ENCODE results near the gene CCR5AS.

The CCR5AS gene

DNA sequence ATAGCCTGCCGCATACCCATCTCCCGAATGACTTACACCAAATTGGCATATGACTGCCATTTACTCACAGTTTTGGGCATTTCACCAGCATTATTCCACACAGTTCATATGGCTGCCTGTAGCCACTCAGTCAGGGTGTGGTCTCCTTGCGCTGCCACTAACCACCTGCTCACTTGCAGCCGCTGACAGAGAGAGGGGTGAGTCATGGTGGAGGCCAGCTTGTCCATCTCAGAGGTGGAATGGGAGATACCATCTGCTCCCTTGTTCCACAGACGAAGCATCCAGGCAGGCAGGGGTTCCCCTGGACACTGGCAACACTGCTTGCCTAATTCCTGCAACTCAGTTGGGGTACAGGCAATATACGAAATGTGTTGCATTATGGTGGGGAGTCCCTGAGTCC is 15.8 kb upstream of the CCR5AS start:
- Histone ChIP-seq H3K23ac (ENCODE audit: insufficient read length, low read depth, low read length) (no peak overlapping the region), H3K27ac (ENCODE audit: insufficient read length, low read depth, low read length) (no peak overlapping the region), H4K91ac (ENCODE audit: insufficient read length, low read depth, low read length) (no peak overlapping the region), H3K18ac (ENCODE audit: insufficient read length, low read depth, low read length) (no peak overlapping the region), H2BK12ac (ENCODE audit: insufficient read length, low read depth, low read length) (no peak overlapping the region), H3K9ac (ENCODE audit: extremely low read depth, insufficient read length, low read length) (no peak overlapping the region), H3K27me3 (ENCODE audit: insufficient read depth, low read length) (no peaks in the 10 kb centered on the region), H3T11ph (ENCODE audit: low read length) (no peak overlapping the region), H4K20me1 (ENCODE audit: control insufficient read depth, insufficient read depth, insufficient read length) (no peaks in the 10 kb centered on the region), H2AK5ac (ENCODE audit: insufficient read length, low read length) (no peak overlapping the region), H4K8ac (replicated peaks; ENCODE audit: insufficient read length, low read depth, low read length) (no peak overlapping the region), H3K14ac (ENCODE audit: insufficient read depth, low read length) (no peak overlapping the region), H3K56ac (ENCODE audit: insufficient read length, low read depth, low read length) (no peak overlapping the region), H3K4me2 (ENCODE audit: insufficient read depth, insufficient read length, low read length) (no peak overlapping the region), H2AFZ (ENCODE audit: low read length) (no peak overlapping the region), H3K4ac (ENCODE audit: low read depth, low read length) (no peak overlapping the region), H3K79me2 (ENCODE audit: insufficient read depth, low read length) (no peaks in the 10 kb centered on the region), H2BK20ac (ENCODE audit: low read depth, low read length, poor library complexity, severe bottlenecking) (no peak overlapping the region), H4K5ac (ENCODE audit: insufficient read length, low read depth, low read length) (no peak overlapping the region), H2BK120ac (ENCODE audit: low read depth, low read length, poor library complexity, severe bottlenecking) (no peak overlapping the region), H3K9me3 (ENCODE audit: control insufficient read depth, low read depth, low read length) (no peaks in the 10 kb centered on the region), H3K23me2 (ENCODE audit: insufficient read length, low read depth, low read length, poor library complexity, severe bottlenecking) (no peaks in the 10 kb centered on the region), H3K4me1 (ENCODE audit: insufficient read depth, low read length) (peaks cover 4% of the 10 kb centered on the region; the same call in 1 of the 2 replicates), H2BK5ac (ENCODE audit: insufficient read length, low read length) (no peak overlapping the region), H2BK15ac (ENCODE audit: low read depth, low read length) (no peak overlapping the region), H3K79me1 (ENCODE audit: insufficient read depth, low read depth, low read length, poor library complexity, severe bottlenecking) (no peaks in the 10 kb centered on the region)
- Mint-ChIP-seq H3K4me3 (no peak overlapping the region), H3K27me3 (ENCODE audit: low read depth) (no peaks in the 10 kb centered on the region), H3K4me1 (peaks cover 15 to 20% of the 10 kb centered on the region in 2 experiments), H3K36me3 (ENCODE audit: insufficient read depth in 1 of 3, low read depth in 3 of 3) (no peaks in the 10 kb centered on the region), H3K27ac (no peak overlapping the region), H3K9me3 (no peaks in the 10 kb centered on the region)
- no CpG with 5 or more reads among the region's 6 CpGs for WGBS (ENCODE audit: extremely low coverage, insufficient read length, low lambda C conversion rate)
- no peak for DNase-seq
- TF ChIP-seq, protein P1, sequence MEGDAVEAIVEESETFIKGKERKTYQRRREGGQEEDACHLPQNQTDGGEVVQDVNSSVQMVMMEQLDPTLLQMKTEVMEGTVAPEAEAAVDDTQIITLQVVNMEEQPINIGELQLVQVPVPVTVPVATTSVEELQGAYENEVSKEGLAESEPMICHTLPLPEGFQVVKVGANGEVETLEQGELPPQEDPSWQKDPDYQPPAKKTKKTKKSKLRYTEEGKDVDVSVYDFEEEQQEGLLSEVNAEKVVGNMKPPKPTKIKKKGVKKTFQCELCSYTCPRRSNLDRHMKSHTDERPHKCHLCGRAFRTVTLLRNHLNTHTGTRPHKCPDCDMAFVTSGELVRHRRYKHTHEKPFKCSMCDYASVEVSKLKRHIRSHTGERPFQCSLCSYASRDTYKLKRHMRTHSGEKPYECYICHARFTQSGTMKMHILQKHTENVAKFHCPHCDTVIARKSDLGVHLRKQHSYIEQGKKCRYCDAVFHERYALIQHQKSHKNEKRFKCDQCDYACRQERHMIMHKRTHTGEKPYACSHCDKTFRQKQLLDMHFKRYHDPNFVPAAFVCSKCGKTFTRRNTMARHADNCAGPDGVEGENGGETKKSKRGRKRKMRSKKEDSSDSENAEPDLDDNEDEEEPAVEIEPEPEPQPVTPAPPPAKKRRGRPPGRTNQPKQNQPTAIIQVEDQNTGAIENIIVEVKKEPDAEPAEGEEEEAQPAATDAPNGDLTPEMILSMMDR (conservative IDR thresholded peaks at IDR 0.05): no peak
